ENCODE measurements around the gene GPSM3.
A peak's percentile ranks its signal among the peaks of the same experiment; 100 is the strongest.
"Not testable (repeated sequence)": the region's sequence is repeated elsewhere in the genome, so short reads cannot be mapped to it uniquely, and the experiment has no call there.

The GPSM3 gene

GRCh38 chr6:32194825-32195651, 2.6 kb upstream of the GPSM3 start:
- Histone ChIP-seq H3K27me3 (replicated peaks; ENCODE audit: control insufficient read depth, insufficient read depth, low read length, poor library complexity, severe bottlenecking) (no peaks in the 10 kb centered on the region), H3K27ac (ENCODE audit: insufficient read depth, low read length, poor library complexity, severe bottlenecking) (peak overlapping the region; percentile 92), H3K9me3 (ENCODE audit: control insufficient read depth, low read length) (no peaks in the 10 kb centered on the region), H3K4me1 (ENCODE audit: control insufficient read depth, insufficient read depth, low read length, poor library complexity, severe bottlenecking) (peaks cover 30% of the 10 kb centered on the region), H3K4me3 (ENCODE audit: insufficient read depth, low read depth, low read length, poor library complexity, severe bottlenecking) (peak overlapping the region; percentile 83), H3K36me3 (ENCODE audit: control insufficient read depth, insufficient read depth, low read length) (no peaks in the 10 kb centered on the region)
- DNase-seq, result no peak

- DNase-seq, result no peak
- peaks cover 30% of the 10 kb centered on the region for H3K4me1 ChIP-seq (ENCODE audit: control insufficient read depth, insufficient read depth, low read length, poor library complexity, severe bottlenecking)
Measured at GRCh38 chr6:32194388-32194787, 1.9 kb upstream of the GPSM3 start.

GRCh38 chr6:32193096-32193495, 653 bp upstream of the GPSM3 start:
- not testable (repeated sequence) for DNase-seq; H3K27me3 ChIP-seq (replicated peaks; ENCODE audit: control insufficient read depth, insufficient read depth, low read length, poor library complexity, severe bottlenecking); H3K9me3 ChIP-seq (ENCODE audit: control insufficient read depth, low read length); H3K36me3 ChIP-seq (ENCODE audit: control insufficient read depth, insufficient read depth, low read length)
- H3K4me1 ChIP-seq (ENCODE audit: control insufficient read depth, insufficient read depth, low read length, poor library complexity, severe bottlenecking), result peaks cover 41% of the 10 kb centered on the region
- peak overlapping the region; percentile 95 for H3K27ac ChIP-seq (ENCODE audit: insufficient read depth, low read length, poor library complexity, severe bottlenecking)
- peak overlapping the region; percentile 96 for H3K4me3 ChIP-seq (ENCODE audit: insufficient read depth, low read depth, low read length, poor library complexity, severe bottlenecking)

More at GRCh38 chr6:32194388-32194787, 1.9 kb upstream of the GPSM3 start:
- no peaks in the 10 kb centered on the region for H3K27me3 ChIP-seq (replicated peaks; ENCODE audit: control insufficient read depth, insufficient read depth, low read length, poor library complexity, severe bottlenecking)
- no peaks in the 10 kb centered on the region for H3K36me3 ChIP-seq (ENCODE audit: control insufficient read depth, insufficient read depth, low read length)
- H3K4me3 ChIP-seq (ENCODE audit: insufficient read depth, low read depth, low read length, poor library complexity, severe bottlenecking), result peak overlapping the region; percentile 96
- peak overlapping the region; percentile 95 for H3K27ac ChIP-seq (ENCODE audit: insufficient read depth, low read length, poor library complexity, severe bottlenecking)
- no peaks in the 10 kb centered on the region for H3K9me3 ChIP-seq (ENCODE audit: control insufficient read depth, low read length)

- H3K9me3 ChIP-seq (ENCODE audit: control insufficient read depth, low read length), result no peaks in the 10 kb centered on the region
- no peaks in the 10 kb centered on the region for H3K27me3 ChIP-seq (replicated peaks; ENCODE audit: control insufficient read depth, insufficient read depth, low read length, poor library complexity, severe bottlenecking)
- H3K27ac ChIP-seq (ENCODE audit: insufficient read depth, low read length, poor library complexity, severe bottlenecking), result peak overlapping the region; percentile 95
- peaks cover 50% of the 10 kb centered on the region for H3K4me1 ChIP-seq (ENCODE audit: control insufficient read depth, insufficient read depth, low read length, poor library complexity, severe bottlenecking)
- DNase-seq, result peak; percentile 20 to 36 (median 23)
- peak overlapping the region; percentile 96 for H3K4me3 ChIP-seq (ENCODE audit: insufficient read depth, low read depth, low read length, poor library complexity, severe bottlenecking)
- peaks cover 12% of the 10 kb centered on the region for H3K36me3 ChIP-seq (ENCODE audit: control insufficient read depth, insufficient read depth, low read length)
Measured at GRCh38 chr6:32191696-32192607, 491 bp downstream of the GPSM3 start.

GRCh38 chr6:32190911-32191677, 1.3 kb downstream of the GPSM3 start:
- no peak for DNase-seq
- H3K9me3 ChIP-seq (ENCODE audit: control insufficient read depth, low read length), result no peaks in the 10 kb centered on the region
- peaks cover 21% of the 10 kb centered on the region for H3K36me3 ChIP-seq (ENCODE audit: control insufficient read depth, insufficient read depth, low read length)
- H3K27me3 ChIP-seq (replicated peaks; ENCODE audit: control insufficient read depth, insufficient read depth, low read length, poor library complexity, severe bottlenecking), result no peaks in the 10 kb centered on the region
- H3K27ac ChIP-seq (ENCODE audit: insufficient read depth, low read length, poor library complexity, severe bottlenecking), result peak overlapping the region; percentile 95
- peak overlapping the region; percentile 96 for H3K4me3 ChIP-seq (ENCODE audit: insufficient read depth, low read depth, low read length, poor library complexity, severe bottlenecking)
- peaks cover 54% of the 10 kb centered on the region for H3K4me1 ChIP-seq (ENCODE audit: control insufficient read depth, insufficient read depth, low read length, poor library complexity, severe bottlenecking)

- peak; percentile 62 to 77 (median 67) for DNase-seq
- H3K36me3 ChIP-seq (ENCODE audit: control insufficient read depth, insufficient read depth, low read length), result peaks cover 21% of the 10 kb centered on the region
- H3K4me3 ChIP-seq (ENCODE audit: insufficient read depth, low read depth, low read length, poor library complexity, severe bottlenecking), result peak within 1 kb of the TSS; percentile 96
- H3K4me1 ChIP-seq (ENCODE audit: control insufficient read depth, insufficient read depth, low read length, poor library complexity, severe bottlenecking), result peaks cover 55% of the 10 kb centered on the region
- peak within 1 kb of the TSS; percentile 95 for H3K27ac ChIP-seq (ENCODE audit: insufficient read depth, low read length, poor library complexity, severe bottlenecking)
- no peaks in the 10 kb centered on the region for H3K27me3 ChIP-seq (replicated peaks; ENCODE audit: control insufficient read depth, insufficient read depth, low read length, poor library complexity, severe bottlenecking)
- H3K9me3 ChIP-seq (ENCODE audit: control insufficient read depth, low read length), result no peaks in the 10 kb centered on the region
Measured at GRCh38 chr6:32190054-32190851, 2.2 kb downstream of the GPSM3 start, which contains the start of gene PBX2. Gene PBX2, minus strand, starts transcription at chr6:32190202. Its CDS starts 287 bp downstream, at chr6:32189915.

GRCh38 chr6:32189742-32190053, 2.7 kb downstream of the GPSM3 start:
- Histone ChIP-seq H3K36me3 (ENCODE audit: control insufficient read depth, insufficient read depth, low read length) (peaks cover 21% of the 10 kb centered on the region), H3K4me1 (ENCODE audit: control insufficient read depth, insufficient read depth, low read length, poor library complexity, severe bottlenecking) (peaks cover 49% of the 10 kb centered on the region), H3K27ac (ENCODE audit: insufficient read depth, low read length, poor library complexity, severe bottlenecking) (peak overlapping the region; percentile 95), H3K27me3 (replicated peaks; ENCODE audit: control insufficient read depth, insufficient read depth, low read length, poor library complexity, severe bottlenecking) (no peaks in the 10 kb centered on the region), H3K9me3 (ENCODE audit: control insufficient read depth, low read length) (no peaks in the 10 kb centered on the region), H3K4me3 (ENCODE audit: insufficient read depth, low read depth, low read length, poor library complexity, severe bottlenecking) (peak overlapping the region; percentile 96)
- no peak for DNase-seq

GRCh38 chr6:32189069-32189741, 3.2 kb downstream of the GPSM3 start:
- Histone ChIP-seq H3K27ac (ENCODE audit: insufficient read depth, low read length, poor library complexity, severe bottlenecking) (peak overlapping the region; percentile 95), H3K4me3 (ENCODE audit: insufficient read depth, low read depth, low read length, poor library complexity, severe bottlenecking) (peak overlapping the region; percentile 96), H3K36me3 (ENCODE audit: control insufficient read depth, insufficient read depth, low read length) (peaks cover 24% of the 10 kb centered on the region), H3K4me1 (ENCODE audit: control insufficient read depth, insufficient read depth, low read length, poor library complexity, severe bottlenecking) (peaks cover 45% of the 10 kb centered on the region), H3K27me3 (replicated peaks; ENCODE audit: control insufficient read depth, insufficient read depth, low read length, poor library complexity, severe bottlenecking) (no peaks in the 10 kb centered on the region), H3K9me3 (ENCODE audit: control insufficient read depth, low read length) (no peaks in the 10 kb centered on the region)
- DNase-seq, result no peak

Measured in effector memory CD4-positive, alpha-beta T cell (primary cell).